ENCODE results near the gene ZGRF1. TPM values are rescaled to one million over a fixed set of nuclear protein-coding genes. Genes with fewer than 3 reads are reported as not detected.

ZGRF1 gene
- polyA plus RNA-seq, 1 experiment, result 2.0 TPM

GRCh38 chr4:112520598-112521122 is 116.0 kb downstream of the ZGRF1 start:
- POLR2A ChIA-PET, result no interaction called here

GRCh38 chr4:112519689-112520597 is 116.8 kb downstream of the ZGRF1 start:
- TF ChIP-seq, protein P1, sequence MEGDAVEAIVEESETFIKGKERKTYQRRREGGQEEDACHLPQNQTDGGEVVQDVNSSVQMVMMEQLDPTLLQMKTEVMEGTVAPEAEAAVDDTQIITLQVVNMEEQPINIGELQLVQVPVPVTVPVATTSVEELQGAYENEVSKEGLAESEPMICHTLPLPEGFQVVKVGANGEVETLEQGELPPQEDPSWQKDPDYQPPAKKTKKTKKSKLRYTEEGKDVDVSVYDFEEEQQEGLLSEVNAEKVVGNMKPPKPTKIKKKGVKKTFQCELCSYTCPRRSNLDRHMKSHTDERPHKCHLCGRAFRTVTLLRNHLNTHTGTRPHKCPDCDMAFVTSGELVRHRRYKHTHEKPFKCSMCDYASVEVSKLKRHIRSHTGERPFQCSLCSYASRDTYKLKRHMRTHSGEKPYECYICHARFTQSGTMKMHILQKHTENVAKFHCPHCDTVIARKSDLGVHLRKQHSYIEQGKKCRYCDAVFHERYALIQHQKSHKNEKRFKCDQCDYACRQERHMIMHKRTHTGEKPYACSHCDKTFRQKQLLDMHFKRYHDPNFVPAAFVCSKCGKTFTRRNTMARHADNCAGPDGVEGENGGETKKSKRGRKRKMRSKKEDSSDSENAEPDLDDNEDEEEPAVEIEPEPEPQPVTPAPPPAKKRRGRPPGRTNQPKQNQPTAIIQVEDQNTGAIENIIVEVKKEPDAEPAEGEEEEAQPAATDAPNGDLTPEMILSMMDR (IDR thresholded peaks at IDR 0.05; ENCODE audit: low read depth, low read length), result no peak
- Histone ChIP-seq H3K27me3 (ENCODE audit: control insufficient read depth, insufficient read depth, low read length) (peaks cover 93% of the 10 kb centered on the region), H3K27ac (ENCODE audit: low read depth, low read length) (no peak overlapping the region), H3K9me3 (ENCODE audit: control insufficient read depth, insufficient read depth, low read length) (peaks cover 11% of the 10 kb centered on the region; the same call in 1 of the 2 replicates), H3K4me3 (ENCODE audit: low read depth, low read length) (no peak overlapping the region)
- CTCF ChIA-PET, result interaction anchor here (7.8 kb wide), 1 partner anchor 191 kb away, joined by 76 read pairs; no protein-coding TSS in a partner anchor
- POLR2A ChIA-PET, result no interaction called here
- no peak for DNase-seq (ENCODE audit: low read depth, low spot score)

More at GRCh38 chr4:112520598-112521122, 116.0 kb downstream of the ZGRF1 start:
- Histone ChIP-seq H3K9me3 (ENCODE audit: control insufficient read depth, insufficient read depth, low read length) (peaks cover 11% of the 10 kb centered on the region; the same call in 1 of the 2 replicates), H3K4me3 (ENCODE audit: low read depth, low read length) (no peak overlapping the region), H3K27me3 (ENCODE audit: control insufficient read depth, insufficient read depth, low read length) (peaks cover 87% of the 10 kb centered on the region), H3K27ac (ENCODE audit: low read depth, low read length) (no peak overlapping the region)
- CTCF ChIA-PET, result interaction anchor here (7.8 kb wide), 1 partner anchor 192 kb away, joined by 76 read pairs; no protein-coding TSS in a partner anchor
- no peak for DNase-seq (ENCODE audit: low read depth, low spot score)
- TF ChIP-seq, protein P1 (IDR thresholded peaks at IDR 0.05; ENCODE audit: low read depth, low read length), result no peak

DNA sequence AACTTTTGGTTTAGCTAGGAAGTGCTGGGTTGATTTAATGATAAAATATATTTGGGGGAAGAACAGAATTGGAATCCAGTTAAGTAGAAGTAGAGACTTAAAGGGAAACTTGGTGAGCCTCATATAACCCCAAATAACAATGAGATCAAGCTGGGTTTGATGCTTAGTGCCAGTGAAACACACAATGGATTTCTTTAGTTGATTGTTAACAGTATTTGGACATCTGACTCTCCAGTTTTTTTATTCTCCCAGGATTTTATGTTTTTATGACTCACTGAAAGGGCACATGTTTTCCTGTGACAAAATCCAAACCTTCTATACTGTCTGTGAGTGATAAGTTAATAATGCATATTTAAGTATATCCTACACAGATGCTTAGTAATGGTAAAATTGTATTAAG is 118.0 kb downstream of the ZGRF1 start:
- TF ChIP-seq, protein P1 (IDR thresholded peaks at IDR 0.05; ENCODE audit: low read depth, low read length), result no peak
- Histone ChIP-seq H3K9me3 (ENCODE audit: control insufficient read depth, insufficient read depth, low read length) (peaks cover 11% of the 10 kb centered on the region; the same call in 1 of the 2 replicates), H3K4me3 (ENCODE audit: low read depth, low read length) (no peak overlapping the region), H3K27ac (ENCODE audit: low read depth, low read length) (no peak overlapping the region), H3K27me3 (ENCODE audit: control insufficient read depth, insufficient read depth, low read length) (peaks cover 93% of the 10 kb centered on the region)
- CTCF ChIA-PET, result no interaction called here
- no peak for DNase-seq (ENCODE audit: low read depth, low spot score)
- POLR2A ChIA-PET, result no interaction called here

DNA sequence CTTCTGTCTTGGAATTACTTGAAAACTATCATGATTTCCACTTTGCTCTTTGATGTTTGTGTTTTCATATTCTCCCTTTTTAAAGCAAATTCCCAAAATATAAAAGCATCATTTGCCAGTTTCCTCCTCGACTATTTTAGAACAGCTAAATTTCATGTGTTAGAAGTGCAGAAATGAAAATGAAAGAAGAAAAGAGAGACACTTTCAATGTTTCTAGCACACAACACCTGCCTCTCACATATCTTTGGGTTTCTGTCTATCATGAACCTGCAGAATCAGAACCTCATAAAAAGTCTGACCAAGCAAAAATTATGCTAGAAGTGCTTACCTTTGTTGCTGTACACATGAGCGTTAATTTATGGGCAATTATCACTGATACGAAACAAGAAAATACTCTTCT is 118.8 kb downstream of the ZGRF1 start:
- peaks cover 91% of the 10 kb centered on the region for H3K27me3 ChIP-seq (ENCODE audit: control insufficient read depth, insufficient read depth, low read length)
- no peak overlapping the region for H3K4me3 ChIP-seq (ENCODE audit: low read depth, low read length)
- H3K9me3 ChIP-seq (ENCODE audit: control insufficient read depth, insufficient read depth, low read length), result peaks cover 9% of the 10 kb centered on the region; the same call in 1 of the 2 replicates
- TF ChIP-seq, protein P1 (IDR thresholded peaks at IDR 0.05; ENCODE audit: low read depth, low read length), result no peak
- H3K27ac ChIP-seq (ENCODE audit: low read depth, low read length), result no peak overlapping the region
- no peak for DNase-seq (ENCODE audit: low read depth, low spot score)
- POLR2A ChIA-PET, result no interaction called here
- CTCF ChIA-PET, result interaction anchor here (0.8 to 1.5 kb wide), 4 partner anchors 9 to 196 kb away, joined by 3 to 5 read pairs (median 4); no protein-coding TSS in a partner anchor
